ENCODE data around the gene CCDC73.
A peak's percentile ranks its signal among the peaks of the same experiment; 100 is the strongest.

The CCDC73 gene

DNA sequence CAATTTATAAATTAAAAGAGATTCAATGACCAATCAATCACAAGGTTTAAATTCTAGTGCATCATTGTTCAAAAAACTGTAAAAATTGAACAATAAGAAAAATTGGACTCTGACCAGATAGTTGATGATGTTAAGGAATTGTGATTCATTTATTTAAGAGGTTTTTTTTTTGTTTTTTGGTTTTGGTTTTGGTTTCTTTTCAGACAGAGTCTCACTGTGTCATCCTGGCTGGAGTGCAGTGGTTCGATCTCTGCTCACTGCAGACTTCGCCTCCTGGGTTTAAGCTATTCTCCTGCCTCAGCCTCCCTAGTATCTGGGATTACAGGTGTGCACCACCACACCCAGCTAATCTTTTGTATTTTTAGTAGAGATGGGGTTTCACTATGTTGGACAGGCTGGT is 227.9 kb downstream of the CCDC73 start:
- DNase-seq (ENCODE audit: low spot score): no peak
- in situ Hi-C loops (cut with MboI; ENCODE audit: low pct_unique_long_range_greater_than_20kb, low sequenced_read_pairs, unreplicated experiment): no loop called here
- TF ChIP-seq, protein P1, sequence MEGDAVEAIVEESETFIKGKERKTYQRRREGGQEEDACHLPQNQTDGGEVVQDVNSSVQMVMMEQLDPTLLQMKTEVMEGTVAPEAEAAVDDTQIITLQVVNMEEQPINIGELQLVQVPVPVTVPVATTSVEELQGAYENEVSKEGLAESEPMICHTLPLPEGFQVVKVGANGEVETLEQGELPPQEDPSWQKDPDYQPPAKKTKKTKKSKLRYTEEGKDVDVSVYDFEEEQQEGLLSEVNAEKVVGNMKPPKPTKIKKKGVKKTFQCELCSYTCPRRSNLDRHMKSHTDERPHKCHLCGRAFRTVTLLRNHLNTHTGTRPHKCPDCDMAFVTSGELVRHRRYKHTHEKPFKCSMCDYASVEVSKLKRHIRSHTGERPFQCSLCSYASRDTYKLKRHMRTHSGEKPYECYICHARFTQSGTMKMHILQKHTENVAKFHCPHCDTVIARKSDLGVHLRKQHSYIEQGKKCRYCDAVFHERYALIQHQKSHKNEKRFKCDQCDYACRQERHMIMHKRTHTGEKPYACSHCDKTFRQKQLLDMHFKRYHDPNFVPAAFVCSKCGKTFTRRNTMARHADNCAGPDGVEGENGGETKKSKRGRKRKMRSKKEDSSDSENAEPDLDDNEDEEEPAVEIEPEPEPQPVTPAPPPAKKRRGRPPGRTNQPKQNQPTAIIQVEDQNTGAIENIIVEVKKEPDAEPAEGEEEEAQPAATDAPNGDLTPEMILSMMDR (IDR thresholded peaks at IDR 0.05; ENCODE audit: extremely low read depth, insufficient read depth, missing control alignments): no peak

- no peak for DNase-seq (ENCODE audit: low spot score)
- in situ Hi-C loops (cut with MboI; ENCODE audit: low pct_unique_long_range_greater_than_20kb, low sequenced_read_pairs, unreplicated experiment): no loop called here
- TF ChIP-seq, protein P1 (IDR thresholded peaks at IDR 0.05; ENCODE audit: extremely low read depth, insufficient read depth, missing control alignments): no peak
Observed at GRCh38 chr11:32563600-32563959, 230.9 kb downstream of the CCDC73 start.

DNA sequence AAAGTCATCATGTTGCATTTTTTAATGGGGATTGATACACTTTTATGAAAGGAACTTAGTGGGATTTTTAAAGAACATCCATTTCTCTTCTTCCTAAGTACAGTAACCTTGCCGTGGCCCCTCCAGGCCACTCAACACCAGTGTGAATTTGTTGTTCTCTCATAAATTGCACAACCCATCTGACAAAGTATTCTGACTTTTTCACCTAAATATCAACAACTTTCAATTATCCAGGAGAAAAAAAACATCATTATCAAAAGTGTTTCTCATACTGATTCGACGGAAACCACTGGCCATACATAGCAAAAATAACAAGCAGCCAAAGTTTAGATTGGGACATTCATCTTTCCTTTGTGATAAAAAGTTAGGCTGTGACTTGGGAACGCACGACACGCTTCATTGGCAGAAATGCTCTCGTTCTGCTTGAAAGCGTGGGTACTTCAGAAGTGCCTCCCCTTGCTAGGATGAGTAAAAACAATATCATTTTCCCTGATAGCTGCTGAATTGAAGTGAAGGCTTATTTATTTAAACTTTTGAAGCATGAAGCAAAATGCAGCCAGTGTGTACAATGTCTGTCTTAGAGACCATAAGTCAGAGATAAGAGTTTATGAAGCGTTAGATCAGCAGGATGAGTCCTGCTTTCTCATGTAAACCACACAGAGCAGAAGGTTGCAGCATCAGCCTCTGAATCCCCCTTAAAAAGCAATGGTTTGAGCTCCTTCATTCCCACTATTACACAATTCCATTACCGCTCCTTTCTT is 231.4 kb downstream of the CCDC73 start:
- DNase-seq (ENCODE audit: low spot score): no peak
- in situ Hi-C loops (cut with MboI; ENCODE audit: low pct_unique_long_range_greater_than_20kb, low sequenced_read_pairs, unreplicated experiment): no loop called here
- TF ChIP-seq, protein P1 (IDR thresholded peaks at IDR 0.05; ENCODE audit: extremely low read depth, insufficient read depth, missing control alignments): no peak

DNA sequence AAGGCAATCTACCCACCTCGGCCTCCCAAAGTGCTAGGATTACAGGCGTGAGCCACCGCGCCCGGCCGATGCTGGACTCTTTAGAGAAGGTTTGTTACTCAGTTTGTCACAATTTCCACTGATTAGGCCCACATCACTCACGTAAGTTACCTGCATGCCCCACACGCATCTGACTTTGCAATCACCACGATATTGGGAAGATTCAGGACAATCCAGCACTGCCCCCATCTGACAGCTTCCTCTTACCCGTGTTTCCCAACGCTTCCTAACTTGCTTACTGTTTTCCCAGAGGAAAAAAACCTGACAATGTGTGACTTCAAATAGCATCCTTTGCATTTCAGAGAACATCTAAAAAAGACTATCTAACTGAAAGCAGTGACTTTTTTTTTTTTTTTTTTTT is 232.6 kb downstream of the CCDC73 start:
- TF ChIP-seq, protein P1 (IDR thresholded peaks at IDR 0.05; ENCODE audit: extremely low read depth, insufficient read depth, missing control alignments): peak; percentile 12
- in situ Hi-C loops (cut with MboI; ENCODE audit: low pct_unique_long_range_greater_than_20kb, low sequenced_read_pairs, unreplicated experiment): no loop called here
- no peak for DNase-seq (ENCODE audit: low spot score)

DNA sequence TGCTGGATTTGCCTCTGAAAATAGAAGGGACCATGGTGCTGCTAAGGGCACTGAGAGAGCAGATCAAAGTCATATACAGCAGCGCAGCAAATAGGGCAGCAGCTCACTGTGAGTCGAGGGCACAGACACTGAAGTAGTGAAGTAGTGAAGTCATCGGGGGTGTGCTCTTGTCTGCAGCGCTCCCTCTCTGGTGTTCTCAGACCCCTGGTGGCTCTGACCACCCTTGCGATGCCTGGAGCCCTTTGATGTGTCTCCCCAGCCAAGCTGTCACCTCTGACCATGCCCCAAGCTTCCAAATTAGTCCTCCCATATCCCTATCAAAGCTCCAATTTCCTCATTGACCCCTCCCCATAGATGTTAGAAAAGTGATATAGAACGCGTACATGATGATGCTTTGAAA is 238.6 kb downstream of the CCDC73 start:
- TF ChIP-seq, protein P1 (IDR thresholded peaks at IDR 0.05; ENCODE audit: extremely low read depth, insufficient read depth, missing control alignments): no peak
- in situ Hi-C loops (cut with MboI; ENCODE audit: low pct_unique_long_range_greater_than_20kb, low sequenced_read_pairs, unreplicated experiment): no loop called here
- no peak for DNase-seq (ENCODE audit: low spot score)

DNA sequence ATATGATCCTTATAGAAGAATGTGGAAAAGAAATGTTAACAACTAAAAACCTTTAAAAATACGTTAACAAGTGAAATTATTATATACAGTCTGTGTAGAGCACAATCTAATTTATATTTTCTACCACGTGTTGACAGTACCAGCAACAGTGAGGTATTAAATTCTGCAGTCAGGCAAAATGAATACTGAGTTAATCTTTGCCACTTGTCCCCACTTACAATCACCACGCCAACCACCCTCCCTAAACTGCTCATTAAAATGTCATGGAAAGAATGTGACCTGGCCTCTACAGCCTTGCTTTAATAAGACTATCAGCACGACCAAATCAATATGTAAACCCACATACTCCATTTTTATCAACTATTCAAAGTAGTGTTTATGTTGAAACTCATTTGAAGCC is 239.4 kb downstream of the CCDC73 start:
- TF ChIP-seq, protein P1 (IDR thresholded peaks at IDR 0.05; ENCODE audit: extremely low read depth, insufficient read depth, missing control alignments): no peak
- in situ Hi-C loops (cut with MboI; ENCODE audit: low pct_unique_long_range_greater_than_20kb, low sequenced_read_pairs, unreplicated experiment): no loop called here
- DNase-seq (ENCODE audit: low spot score): no peak
